Nephron progenitor cell (in vitro differentiated cells): ENCODE results near the gene CENPN.
A peak's percentile ranks its signal among the peaks of the same experiment; 100 is the strongest.

Experiments
- DNase-seq: peaks from one replicate; pipeline ENCODE4 v3.0.0; 2021
- H3K27ac Mint-ChIP-seq: 2 replicates; pipeline ENCODE4 v1.8.0; 2021; ENCODE audit warnings: mild to moderate bottlenecking, moderate library complexity, mixed read lengths
- H3K27me3 Mint-ChIP-seq: 2 replicates; pipeline ENCODE4 v1.8.0; 2021; ENCODE audit warnings: mild to moderate bottlenecking, low read depth, mixed read lengths; ENCODE audit not compliant: poor library complexity
- H3K36me3 Mint-ChIP-seq: 2 replicates; pipeline ENCODE4 v1.8.0; 2021; ENCODE audit warnings: low read depth, mixed read lengths
- H3K4me1 Mint-ChIP-seq: 2 replicates; pipeline ENCODE4 v1.8.0; 2021; ENCODE audit warnings: mixed read lengths
- H3K4me3 Mint-ChIP-seq: 2 replicates; pipeline ENCODE4 v1.8.0; 2021; ENCODE audit warnings: mild to moderate bottlenecking, moderate library complexity, mixed read lengths
- H3K9me3 Mint-ChIP-seq: 2 replicates; pipeline ENCODE4 v1.8.0; 2021; ENCODE audit warnings: mild to moderate bottlenecking, moderate library complexity, mixed read lengths
- CTCF ChIP-seq: fragments of 200-600 bp; sonication (generic); IDR thresholded peaks from 2 replicates; pipeline ENCODE4 v1.5.0; 2021; ENCODE audit warnings: antibody characterized with exemption

The CENPN gene

GRCh38 chr16:80968386-80969113, 38.5 kb upstream of the CENPN start:
- H3K27me3 Mint-ChIP-seq = peaks cover 3% of the 10 kb centered on the region
- no peak for DNase-seq
- no peak for TF ChIP-seq CTCF
- peak overlapping the region; percentile 51 for H3K27ac Mint-ChIP-seq
- peaks cover 10% of the 10 kb centered on the region for H3K9me3 Mint-ChIP-seq
- peaks cover 5% of the 10 kb centered on the region for H3K4me1 Mint-ChIP-seq
- no peak overlapping the region for H3K4me3 Mint-ChIP-seq
- peaks cover 44% of the 10 kb centered on the region for H3K36me3 Mint-ChIP-seq

- Mint-ChIP-seq H3K27ac (peak overlapping the region; percentile 51), H3K4me3 (no peak overlapping the region)
- TF ChIP-seq CTCF = no peak
Observed at GRCh38 chr16:80969114-80969484, 37.9 kb upstream of the CENPN start.

GRCh38 chr16:80971819-80972218, 35.2 kb upstream of the CENPN start:
- no peak for DNase-seq
- Mint-ChIP-seq H3K4me3 (no peak overlapping the region), H3K27me3 (no peaks in the 10 kb centered on the region), H3K27ac (no peak overlapping the region), H3K36me3 (peaks cover 32% of the 10 kb centered on the region), H3K4me1 (peaks cover 20% of the 10 kb centered on the region), H3K9me3 (peaks cover 4% of the 10 kb centered on the region)
- TF ChIP-seq CTCF = no peak

More at GRCh38 chr16:80969114-80969484, 37.9 kb upstream of the CENPN start:
- peaks cover 7% of the 10 kb centered on the region for H3K9me3 Mint-ChIP-seq
- peaks cover 44% of the 10 kb centered on the region for H3K36me3 Mint-ChIP-seq
- peaks cover 3% of the 10 kb centered on the region for H3K27me3 Mint-ChIP-seq
- H3K4me1 Mint-ChIP-seq = peaks cover 11% of the 10 kb centered on the region
- DNase-seq = no peak

GRCh38 chr16:80972611-80973010, 34.4 kb upstream of the CENPN start:
- Mint-ChIP-seq H3K9me3 (peaks cover under 1% of the 10 kb centered on the region), H3K27ac (no peak overlapping the region), H3K27me3 (no peaks in the 10 kb centered on the region), H3K36me3 (peaks cover 29% of the 10 kb centered on the region), H3K4me3 (no peak overlapping the region), H3K4me1 (peaks cover 20% of the 10 kb centered on the region)
- DNase-seq = no peak
- TF ChIP-seq CTCF = no peak

- peak overlapping the region; percentile 1 for H3K27ac Mint-ChIP-seq
- peaks cover 20% of the 10 kb centered on the region for H3K4me1 Mint-ChIP-seq
- no peaks in the 10 kb centered on the region for H3K27me3 Mint-ChIP-seq
- H3K36me3 Mint-ChIP-seq = peaks cover 27% of the 10 kb centered on the region
- no peak overlapping the region for H3K4me3 Mint-ChIP-seq
- H3K9me3 Mint-ChIP-seq = no peaks in the 10 kb centered on the region
- DNase-seq = no peak
- TF ChIP-seq CTCF = no peak
Observed at GRCh38 chr16:80973991-80974390, 33.0 kb upstream of the CENPN start.
